Ovary (tissue), 9 donors: ENCODE measurements around the gene ROBO1. TPM values are rescaled to one million over a fixed set of nuclear protein-coding genes. Genes with fewer than 3 reads are reported as not detected.

Experiments used
- DNase-seq, 5 donors: peaks; one replicate each; pipeline ENCODE4 v3.0.0-alpha.2; 2019 to 2020
- H3K27ac ChIP-seq, 2 donors: fragments of 200-600 bp; one replicate each; pipeline versions ENCODE4 v1.5.1 to v1.8.0; 2019 to 2022
- H3K27me3 ChIP-seq: fragments of 200-600 bp; one replicate; pipeline ENCODE4 v1.8.0; 2022
- H3K36me3 ChIP-seq: fragments of 200-600 bp; sonication (generic); one replicate; pipeline ENCODE4 v1.5.1; 2019
- H3K4me1 ChIP-seq: one replicate; pipeline ENCODE4 v1.8.1; 2013; ENCODE audit warnings: mild to moderate bottlenecking, moderate library complexity; ENCODE audit not compliant: insufficient read depth
- H3K4me3 ChIP-seq: fragments of 200-600 bp; sonication (generic); one replicate; pipeline ENCODE4 v1.5.1; 2017
- H3K9me3 ChIP-seq, 2 donors: fragments of 200-600 bp in 1 of 2; sonication (generic) in 1 of 2; one replicate each; pipeline versions ENCODE4 v1.5.1 to v1.8.1; 2013 to 2019; ENCODE audit warnings: mild to moderate bottlenecking in 1 of 2, moderate library complexity in 1 of 2
- CTCF ChIP-seq, 3 donors: fragments of 450-650 bp in 2 of 3; fragments of 200-600 bp in 1 of 3; IDR thresholded peaks; one replicate each; pipeline versions ENCODE4 v1.5.1 to v1.8.0; 2016 to 2022; ENCODE audit warnings: antibody characterized with exemption in 3 of 3, mild to moderate bottlenecking in 1 of 3
- EP300 ChIP-seq: sonication (generic); formaldehyde crosslinking; IDR thresholded peaks from one replicate; pipeline ENCODE4 v1.6.1; 2017; ENCODE audit warnings: antibody characterized with exemption
- POLR2A ChIP-seq: fragments of 450-650 bp; IDR thresholded peaks from one replicate; pipeline ENCODE4 v1.6.1; 2017; ENCODE audit warnings: antibody characterized with exemption, mild to moderate bottlenecking, moderate library complexity
- WGBS, 3 donors: extraction: QIAGEN DNeasy Blood & Tissue Kit in 1 of 3; methylation state at CpG; one replicate each; pipeline versions ENCODE4 v1.1.5 to v1.1.7; 2013 to 2017; 5-methylcytosine and 5-hydroxymethylcytosine counted together
- intact Hi-C, 4 donors: fragments of 100-400 bp; cut with DNase I; formaldehyde crosslinking; loops; one replicate each; pipeline versions ENCODE4 v1.11.0 to v1.15.1; 2022 to 2023
- polyA plus RNA-seq, 2 donors: library from polyadenylated mRNA; stranded (reverse); fragments of 200-250 nt in 1 of 2; fragments of 350-450 nt in 1 of 2; fragmentation: Illumina TruSeq in 1 of 2; extraction: RNeasy Lipid Tissue Mini Kit (QIAGEN cat#74804) in 1 of 2; gene quantifications; one replicate each; pipeline ENCODE4 v1.2.3, GENCODE V29; 2013 to 2014
- total RNA-seq, 7 donors: library from RNA; depleted of rRNA in 2 of 7; stranded (reverse); fragments of >200 nt in 2 of 7; fragmentation: NEBNext Ultra II Directional in 3 of 7; extraction: Animal tissue kit (Norgen Biotek cat#: 25700) in 3 of 7; gene quantifications; one replicate each; pipeline versions ENCODE4 v1.1.0 to v1.2.4, GENCODE V29; 2016 to 2023
- donor health status: DM: no; HTN: no; CAD: no; lungs with moderate emphysema.
- donor health status: DM: no; HTN: no; CAD: no.
- donor health status: Bipolar disorder and iron deficiency.
- donor health status: DM: yes; HTN: yes; CAD: no.
- donor health status: DM: no; HTN: no; CAD: no.
- donor health status: DM: yes; HTN: yes; CAD: no.

ROBO1 gene
- total and polyA plus RNA-seq, 9 donors: 17.2 to 49.5 (median 29.0) TPM

- DNase-seq: no peak
- 93 to 95% (median 93%) methylated on average over 3 of the region's 3 CpGs for WGBS, 3 donors
- Histone ChIP-seq H3K4me3 (no peak overlapping the region), H3K36me3 (no peaks in the 10 kb centered on the region), H3K4me1 (no peaks in the 10 kb centered on the region), H3K9me3 (no peaks in the 10 kb centered on the region), H3K27ac (no peak overlapping the region), H3K27me3 (no peaks in the 10 kb centered on the region)
- intact Hi-C loops: no loop called here
- TF ChIP-seq EP300: no peak
- no peak for TF ChIP-seq CTCF (IDR thresholded peaks at IDR 0.05)
- TF ChIP-seq POLR2A: no peak
Observed at GRCh38 chr3:79354179-79354688, 413.6 kb downstream of the ROBO1 start.

- intact Hi-C loops: no loop called here
- H3K27me3 ChIP-seq: no peaks in the 10 kb centered on the region
- 68 to 73% (median 71%) methylated on average over 2 of the region's 2 CpGs for WGBS, 3 donors
- DNase-seq: no peak
- H3K27ac ChIP-seq: no peak overlapping the region
- H3K4me1 ChIP-seq: no peaks in the 10 kb centered on the region
- no peak for TF ChIP-seq EP300
- no peak for TF ChIP-seq POLR2A
- no peak for TF ChIP-seq CTCF (IDR thresholded peaks at IDR 0.05)
- H3K4me3 ChIP-seq: no peak overlapping the region
- no peaks in the 10 kb centered on the region for H3K36me3 ChIP-seq
- no peaks in the 10 kb centered on the region for H3K9me3 ChIP-seq
Observed at GRCh38 chr3:79351699-79352098, 416.1 kb downstream of the ROBO1 start.

GRCh38 chr3:79344876-79345871, 422.6 kb downstream of the ROBO1 start:
- H3K4me3 ChIP-seq: no peak overlapping the region
- no peaks in the 10 kb centered on the region for H3K9me3 ChIP-seq
- H3K27me3 ChIP-seq: no peaks in the 10 kb centered on the region
- no peaks in the 10 kb centered on the region for H3K4me1 ChIP-seq
- TF ChIP-seq EP300 (no peak), CTCF (IDR thresholded peaks at IDR 0.05) (no peak), POLR2A (no peak)
- intact Hi-C loops: loop anchor here in 1 of 4 donors (5.0 kb wide), 1 partner anchor 127 kb away; no protein-coding TSS in a partner anchor
- H3K36me3 ChIP-seq: no peaks in the 10 kb centered on the region
- no peak for DNase-seq
- WGBS, 3 donors: 49 to 64% (median 64%) methylated on average over 4 of the region's 4 CpGs
- no peak overlapping the region for H3K27ac ChIP-seq

- Histone ChIP-seq H3K27ac (no peak overlapping the region), H3K36me3 (no peaks in the 10 kb centered on the region), H3K27me3 (no peaks in the 10 kb centered on the region), H3K4me3 (no peak overlapping the region), H3K9me3 (no peaks in the 10 kb centered on the region), H3K4me1 (no peaks in the 10 kb centered on the region)
- TF ChIP-seq CTCF (IDR thresholded peaks at IDR 0.05): no peak
- no peak for TF ChIP-seq POLR2A
- TF ChIP-seq EP300: no peak
- no peak for DNase-seq
- intact Hi-C loops: loop anchor here in 1 of 4 donors (5.0 kb wide), 1 partner anchor 130 kb away; no protein-coding TSS in a partner anchor
Observed at GRCh38 chr3:79341961-79342360, 425.8 kb downstream of the ROBO1 start.
